GM12878 (cell line): Measurements from ENCODE around the gene GFRA4. TPM values are rescaled to one million over a fixed set of nuclear protein-coding genes. Genes with fewer than 3 reads are reported as not detected.

Source experiments
- ATAC-seq: fragments of 200-7000 bp; cut with Tn5 transposase; 3 replicates; pipeline ENCODE4 v1.9.1; 2020; ENCODE audit warnings: mild to moderate bottlenecking, moderate library complexity
- BruUV-seq: library from RNA; stranded (reverse); fragments of 400-500 nt; replicated peaks from 2 replicates; lab custom pipeline; 2021; lab: Mats Ljungman, UMichigan
- CTCF ChIA-PET: fragments of 300-600 bp; sonication (Branson Sonifier 250); formaldehyde crosslinking; extraction: SDS; loops from one replicate; lab custom pipeline; 2021; ENCODE audit warnings: inconsistent platforms; lab: Yijun Ruan, JAX
- POLR2A ChIA-PET: fragments of 350-600 bp; formaldehyde crosslinking; extraction: SDS; loops from one replicate; lab custom pipeline; 2021; ENCODE audit warnings: inconsistent platforms; lab: Charles Lee
- RAD21 ChIA-PET: fragments of 300-600 bp; sonication (Branson Sonifier 250); formaldehyde crosslinking; loops from one replicate; lab custom pipeline; 2023; ENCODE audit warnings: antibody characterized with exemption; ENCODE audit not compliant: unreplicated experiment; lab: Charles Lee
- SMC1A ChIA-PET: fragments of 300-600 bp; sonication (Branson Sonifier 250); formaldehyde crosslinking; loops from one replicate; lab custom pipeline; 2023; ENCODE audit not compliant: unreplicated experiment, uncharacterized antibody; lab: Charles Lee
- DNase-seq: peaks from one replicate; pipeline ENCODE4 v3.0.0-alpha.2; 2011; ENCODE audit warnings: low read depth, low spot score
- FAIRE-seq: peaks from 3 replicates; lab custom pipeline; 2011; peaks lifted over from hg19 to GRCh38; lab: Jason Lieb, UNC
- H2AFZ ChIP-seq: 2 replicates; pipeline ENCODE4 v1.6.0; 2011; ENCODE audit warnings: low read depth, low read length, control low read depth; ENCODE audit not compliant: control insufficient read depth
- H3K27ac ChIP-seq: 2 replicates; pipeline ENCODE4 v1.5.1; 2011; ENCODE audit warnings: control low read depth; ENCODE audit not compliant: control insufficient read depth, insufficient read depth
- H3K27me3 ChIP-seq, 2 experiments: replicated peaks in 1 of 2; 2 replicates each; pipeline versions ENCODE4 v1.6.0 to v1.6.1; 2011; ENCODE audit warnings: low read length in 1 of 2; ENCODE audit not compliant: control insufficient read depth in 2 of 2, insufficient read depth in 2 of 2
- H3K36me3 ChIP-seq, 2 experiments: 2 replicates each; pipeline ENCODE4 v1.5.1; 2011; ENCODE audit warnings: low read length in 1 of 2; ENCODE audit not compliant: control insufficient read depth in 2 of 2, insufficient read depth in 2 of 2
- H3K4me1 ChIP-seq: 2 replicates; pipeline ENCODE4 v1.6.1; 2011; ENCODE audit warnings: mild to moderate bottlenecking, low read length, moderate library complexity, mixed read lengths; ENCODE audit not compliant: control insufficient read depth, insufficient read depth
- H3K4me2 ChIP-seq: 2 replicates; pipeline ENCODE4 v1.6.0; 2011; ENCODE audit warnings: control low read depth; ENCODE audit not compliant: control insufficient read depth, insufficient read depth
- H3K4me3 ChIP-seq: fragments of 200-600 bp; sonication (generic); 2 replicates; pipeline ENCODE4 v1.5.1; 2016
- H3K79me2 ChIP-seq: 2 replicates; pipeline ENCODE4 v1.6.0; 2011; ENCODE audit warnings: low read length; ENCODE audit not compliant: control insufficient read depth, insufficient read depth
- H3K9ac ChIP-seq: 2 replicates; pipeline ENCODE4 v1.8.0; 2011; ENCODE audit warnings: low read length, control low read depth, mixed read lengths; ENCODE audit not compliant: control insufficient read depth, insufficient read depth
- H3K9me3 ChIP-seq: replicated peaks from 3 replicates; pipeline ENCODE4 v1.5.1; 2011; ENCODE audit warnings: mild to moderate bottlenecking, low read length; ENCODE audit not compliant: control insufficient read depth, insufficient read depth
- H4K20me1 ChIP-seq: 2 replicates; pipeline ENCODE4 v1.6.0; 2011; ENCODE audit not compliant: control insufficient read depth, insufficient read depth
- CBX5 ChIP-seq: sonication (generic); IDR thresholded peaks from 2 replicates; pipeline ENCODE4 v1.6.1; 2016; ENCODE audit warnings: low read depth, moderate library complexity, mild to moderate bottlenecking, inconsistent platforms
- CEBPB ChIP-seq, 2 experiments: fragments of 150-350 bp in 1 of 2; IDR thresholded peaks; 2 replicates each; pipeline ENCODE4 v1.6.1; 2012 to 2014; ENCODE audit warnings: low read depth in 2 of 2, low read length in 2 of 2, borderline replicate concordance in 1 of 2, inconsistent platforms in 1 of 2
- DPF2 ChIP-seq: fragments of 450-650 bp; IDR thresholded peaks from 2 replicates; pipeline ENCODE4 v1.6.1; 2017; ENCODE audit warnings: mild to moderate bottlenecking
- IRF3 ChIP-seq: fragments of 450-650 bp; IDR thresholded peaks from 2 replicates; pipeline ENCODE4 v1.6.1; 2014; ENCODE audit warnings: mild to moderate bottlenecking
- JUNB ChIP-seq: IDR thresholded peaks from 2 replicates; pipeline ENCODE4 v1.6.1; 2016; ENCODE audit warnings: antibody characterized with exemption, mild to moderate bottlenecking
- KDM1A ChIP-seq: fragments of 200-600 bp; sonication (generic); IDR thresholded peaks from 2 replicates; pipeline ENCODE4 v1.6.1; 2016; ENCODE audit warnings: borderline replicate concordance
- NRF1 ChIP-seq: conservative IDR thresholded peaks from 2 replicates; pipeline ENCODE4 v1.6.1; 2011; ENCODE audit warnings: mild to moderate bottlenecking, low read depth, low read length, improper control_type of control experiment
- RAD51 ChIP-seq: fragments of 450-650 bp; IDR thresholded peaks from 2 replicates; pipeline ENCODE4 v1.6.1; 2016; ENCODE audit warnings: moderate library complexity, mild to moderate bottlenecking, inconsistent platforms
- RELA ChIP-seq: fragments of 450-650 bp; IDR thresholded peaks from 2 replicates; pipeline ENCODE4 v1.8.0; 2014; ENCODE audit warnings: borderline replicate concordance; ENCODE audit not compliant: partially characterized antibody
- SP1 ChIP-seq: IDR thresholded peaks from one replicate; pipeline ENCODE4 v1.6.1; 2011; ENCODE audit warnings: low read depth, low read length
- TBL1XR1 ChIP-seq: IDR thresholded peaks from 2 replicates; pipeline ENCODE4 v1.6.1; 2012; ENCODE audit warnings: low read depth, low read length, improper control_type of control experiment
- TCF3 ChIP-seq: IDR thresholded peaks from 2 replicates; pipeline ENCODE4 v1.6.1; 2012; ENCODE audit warnings: low read depth, mild to moderate bottlenecking, low read length, borderline replicate concordance; ENCODE audit not compliant: insufficient read depth
- YBX1 ChIP-seq: fragments of 450-650 bp; IDR thresholded peaks from 2 replicates; pipeline ENCODE4 v1.6.1; 2016; ENCODE audit warnings: antibody characterized with exemption
- WGBS: methylation state at CpG from one replicate; pipeline ENCODE4 v1.1.6; 2016; ENCODE audit warnings: low lambda C conversion rate; ENCODE audit not compliant: insufficient replicate concordance, insufficient coverage; ENCODE audit errors: missing lambda C conversion rate; 5-methylcytosine and 5-hydroxymethylcytosine counted together
- in situ Hi-C: fragments of 300-500 bp; cut with MboI; formaldehyde crosslinking; loops from 9 replicates; pipeline ENCODE4 v1.14.3; 2018; ENCODE audit warnings: mixed read lengths
- intact Hi-C: fragments of 100-400 bp; cut with micrococcal nuclease; formaldehyde crosslinking; loops from one replicate; pipeline ENCODE4 v1.14.2; 2022; ENCODE audit not compliant: unreplicated experiment
- polyA plus RNA-seq, 11 experiments: library from polyadenylated mRNA; depleted of rRNA in 4 of 11; unstranded in 6 of 11; stranded (reverse) in 5 of 11; fragments of >200 nt; fragmentation: Nextera tagmentation in 4 of 11; fragmentation: Illumina TruSeq in 1 of 11; extraction: Ambion mirVana in 4 of 11; extraction: Trizol in 1 of 11; gene quantifications; 1 replicate in 1 of 11; 2 replicates in 10 of 11; pipeline versions ENCODE4 v1.2.1 to v1.2.3, GENCODE V29; 2011 to 2016; ENCODE audit warnings: inconsistent platforms in 2 of 11, missing spikeins in 2 of 11, low read depth in 1 of 11
- total RNA-seq, 4 experiments: library from RNA; depleted of rRNA in 3 of 4; stranded (reverse); fragments of >200 nt in 3 of 4; fragmentation: Illumina TruSeq in 1 of 4; extraction: Trizol in 1 of 4; gene quantifications; 2 replicates each; pipeline versions ENCODE4 v1.2.1 to v1.2.3, GENCODE V29; 2013 to 2021
- TF ChIP-seq, protein P1 (sequence below): IDR thresholded peaks from 2 replicates; pipeline ENCODE4 v1.6.1; 2011; ENCODE audit warnings: low read depth, low read length, improper control_type of control experiment, borderline replicate concordance
- TF ChIP-seq, protein P2 (sequence below): fragments of 450-650 bp; IDR thresholded peaks from 2 replicates; pipeline ENCODE4 v1.6.1; 2017; ENCODE audit warnings: borderline replicate concordance

GFRA4 gene
- total and polyA plus RNA-seq, 10 of the 15 experiments (the other 5 are each of a cell fraction or from before 2014, with no cell fraction given) = 0.04 TPM; not detected in 9

GRCh38 chr20:3661814-3662665 lies 1.2 kb downstream of the GFRA4 start:
- Histone ChIP-seq H3K9ac (no peak overlapping the region), H3K4me3 (no peak overlapping the region), H3K4me2 (no peak overlapping the region), H3K4me1 (peaks cover 38% of the 10 kb centered on the region), H3K27ac (no peak overlapping the region), H2AFZ (no peak overlapping the region), H3K9me3 (no peaks in the 10 kb centered on the region)
- FAIRE-seq = no peak
- ATAC-seq = no peak
- ChIA-PET POLR2A (no interaction called here), SMC1A (no interaction called here), CTCF (no interaction called here), RAD21 (no interaction called here)
- DNase-seq = no peak
- intact Hi-C loops = no loop called here
- BruUV-seq = no TSS peak
- TF ChIP-seq RELA (no peak), DPF2 (no peak), CEBPB (IDR thresholded peaks at IDR 0.05; ENCODE audit: borderline replicate concordance in 1 of 2, low read depth in 2 of 2, low read length in 2 of 2) (no peak), KDM1A (no peak), TCF3 (no peak), IRF3 (no peak), JUNB (no peak), SP1 (no peak), RAD51 (no peak), TBL1XR1 (no peak), NRF1 (no peak), CBX5 (no peak), YBX1 (no peak)
- TF ChIP-seq, protein P1, sequence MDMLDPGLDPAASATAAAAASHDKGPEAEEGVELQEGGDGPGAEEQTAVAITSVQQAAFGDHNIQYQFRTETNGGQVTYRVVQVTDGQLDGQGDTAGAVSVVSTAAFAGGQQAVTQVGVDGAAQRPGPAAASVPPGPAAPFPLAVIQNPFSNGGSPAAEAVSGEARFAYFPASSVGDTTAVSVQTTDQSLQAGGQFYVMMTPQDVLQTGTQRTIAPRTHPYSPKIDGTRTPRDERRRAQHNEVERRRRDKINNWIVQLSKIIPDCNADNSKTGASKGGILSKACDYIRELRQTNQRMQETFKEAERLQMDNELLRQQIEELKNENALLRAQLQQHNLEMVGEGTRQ = no peak
- TF ChIP-seq, protein P2, sequence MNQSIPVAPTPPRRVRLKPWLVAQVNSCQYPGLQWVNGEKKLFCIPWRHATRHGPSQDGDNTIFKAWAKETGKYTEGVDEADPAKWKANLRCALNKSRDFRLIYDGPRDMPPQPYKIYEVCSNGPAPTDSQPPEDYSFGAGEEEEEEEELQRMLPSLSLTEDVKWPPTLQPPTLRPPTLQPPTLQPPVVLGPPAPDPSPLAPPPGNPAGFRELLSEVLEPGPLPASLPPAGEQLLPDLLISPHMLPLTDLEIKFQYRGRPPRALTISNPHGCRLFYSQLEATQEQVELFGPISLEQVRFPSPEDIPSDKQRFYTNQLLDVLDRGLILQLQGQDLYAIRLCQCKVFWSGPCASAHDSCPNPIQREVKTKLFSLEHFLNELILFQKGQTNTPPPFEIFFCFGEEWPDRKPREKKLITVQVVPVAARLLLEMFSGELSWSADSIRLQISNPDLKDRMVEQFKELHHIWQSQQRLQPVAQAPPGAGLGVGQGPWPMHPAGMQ = no peak
- TF ChIP-seq, all 136 proteins: peak for 0
- Histone ChIP-seq H3K79me2 (no peaks in the 10 kb centered on the region), H3K36me3 (no peaks in the 10 kb centered on the region), H3K27me3 (peaks cover 6 to 11% of the 10 kb centered on the region in 2 experiments; a peak in 3 of 4 replicates), H4K20me1 (peaks cover 5% of the 10 kb centered on the region; the same call in 1 of the 2 replicates)
- WGBS = 44% methylated on average over 12 of the region's 12 CpGs
- in situ Hi-C loops = no loop called here
